ENCODE results near the gene RAD9A.
A peak's percentile ranks its signal among the peaks of the same experiment; 100 is the strongest.

RAD9A gene

DNA sequence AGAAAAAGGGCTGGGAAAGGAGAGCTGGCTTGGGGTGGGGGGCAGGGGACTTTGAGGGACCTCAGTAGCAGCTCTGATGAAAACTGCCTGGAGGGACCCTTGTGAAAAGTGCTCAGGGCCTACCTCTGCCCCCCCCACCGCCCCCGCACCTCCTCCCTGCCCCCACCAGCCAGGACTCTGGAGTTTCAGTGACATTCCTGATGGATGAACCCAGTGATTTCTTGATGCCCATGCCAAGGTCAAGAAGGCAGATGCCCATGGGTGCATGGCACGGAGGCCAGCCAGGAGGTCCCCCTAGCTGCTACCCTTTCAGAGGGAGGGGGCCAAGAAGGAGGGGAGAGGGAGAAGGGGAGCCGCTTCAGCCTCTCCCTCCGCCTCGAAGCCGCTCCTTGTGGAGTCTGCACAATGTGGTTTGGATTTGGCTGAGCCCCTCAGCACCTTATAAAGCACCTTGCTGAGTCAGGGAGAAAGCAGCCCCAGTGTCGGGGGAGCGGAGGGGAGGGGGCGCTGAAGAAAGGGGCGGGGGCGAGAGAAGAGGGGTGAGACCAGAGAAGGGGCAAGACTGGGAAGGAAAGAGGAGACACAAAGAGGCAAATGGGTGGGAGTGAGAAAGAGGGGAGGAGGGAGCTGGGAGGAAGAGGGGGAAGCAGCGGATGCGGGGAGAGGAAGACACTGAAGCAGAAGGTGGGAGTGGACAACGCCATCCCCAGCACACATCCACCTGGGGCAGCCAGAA, 16.3 kb upstream of the RAD9A start:
- no peak for DNase-seq

DNA sequence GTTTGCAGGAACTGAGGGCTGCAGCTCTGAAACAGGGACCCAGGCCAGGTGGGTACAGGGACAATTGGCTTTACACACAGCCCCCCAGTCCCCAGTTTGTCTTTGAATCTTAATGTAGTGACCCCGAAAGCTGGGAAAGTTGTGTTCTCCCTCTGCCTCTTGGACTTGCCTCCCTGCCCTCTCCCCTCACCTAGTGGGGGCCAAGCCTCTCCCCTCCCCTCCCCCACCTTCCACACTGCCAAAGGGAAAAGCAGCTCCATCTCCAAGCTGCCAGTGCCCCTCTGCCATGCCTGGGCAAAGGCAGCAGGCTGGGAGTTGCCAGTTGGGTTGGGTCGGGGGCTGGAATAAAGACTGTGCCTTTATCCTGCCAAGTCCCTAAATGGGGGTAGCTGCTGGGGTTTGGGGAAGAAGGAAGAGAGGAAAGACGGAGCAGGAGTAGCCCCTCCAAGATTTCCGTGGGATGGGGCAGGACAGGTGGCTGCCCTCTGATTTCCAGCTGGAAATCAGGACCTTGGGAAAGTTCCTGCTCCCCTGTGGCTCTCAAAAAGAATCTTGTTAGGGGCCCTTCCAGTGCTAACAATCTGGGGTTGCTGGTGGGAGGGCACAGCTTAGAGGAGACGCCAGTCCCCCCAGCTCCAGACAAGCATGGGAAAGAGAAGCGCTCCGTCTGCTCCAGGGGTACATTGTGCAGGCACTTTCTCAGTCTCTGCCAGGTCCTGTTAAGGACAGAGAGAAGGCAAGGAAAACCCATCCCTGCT, 15.5 kb upstream of the RAD9A start:
- no peak for DNase-seq

- DNase-seq, result no peak
These were observed 14.6 kb upstream of the RAD9A start for GRCh38 chr11:67376873-67377808.

- no peak for DNase-seq
These were observed 13.2 kb upstream of the RAD9A start for GRCh38 chr11:67378544-67378943.

- DNase-seq, result no peak
These were observed 12.4 kb upstream of the RAD9A start for GRCh38 chr11:67379061-67380058.

GRCh38 chr11:67381244-67381972, 10.4 kb upstream of the RAD9A start:
- no peak for DNase-seq

DNA sequence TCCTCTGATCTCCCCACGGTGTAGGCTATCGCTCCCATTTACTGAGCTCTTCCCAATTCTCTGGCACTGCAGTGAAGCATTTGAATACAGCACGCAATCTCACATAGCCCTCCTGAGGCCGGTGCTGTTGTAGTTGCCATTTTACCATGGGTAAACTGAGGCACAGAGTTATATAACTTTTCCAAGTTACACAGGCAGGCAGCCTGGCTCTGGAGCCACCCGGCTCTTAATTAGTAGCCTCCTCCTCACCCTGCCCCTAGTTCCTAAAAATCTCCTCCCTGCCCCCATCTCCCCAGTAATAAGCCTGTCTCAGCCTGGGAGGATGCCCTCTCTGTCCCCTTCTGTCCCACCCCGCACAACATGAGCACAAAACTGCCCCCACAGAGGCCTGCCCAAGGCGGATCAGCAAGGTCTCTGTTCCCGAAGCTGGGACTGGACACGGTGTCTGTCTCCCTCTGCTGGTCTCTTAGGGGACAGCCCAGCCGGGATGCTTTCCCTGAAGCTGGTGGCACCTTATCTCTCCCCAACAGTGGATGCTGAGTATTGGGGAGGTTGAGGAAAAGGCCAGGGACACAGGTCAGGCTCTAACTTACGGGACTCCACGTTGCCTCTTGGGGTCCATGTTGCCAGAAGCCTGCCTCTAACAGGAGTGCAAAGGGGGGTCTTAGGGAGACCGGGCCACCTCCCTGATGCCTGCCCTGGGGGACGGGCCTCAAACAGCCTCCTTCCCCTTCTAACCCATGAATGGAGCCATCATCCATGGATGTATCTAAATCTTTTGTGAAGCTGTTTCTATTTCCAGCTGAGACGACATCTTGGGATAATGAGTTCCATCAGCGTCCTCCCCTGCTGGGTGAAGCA, 9.3 kb upstream of the RAD9A start:
- peak; percentile 58 for DNase-seq

DNA sequence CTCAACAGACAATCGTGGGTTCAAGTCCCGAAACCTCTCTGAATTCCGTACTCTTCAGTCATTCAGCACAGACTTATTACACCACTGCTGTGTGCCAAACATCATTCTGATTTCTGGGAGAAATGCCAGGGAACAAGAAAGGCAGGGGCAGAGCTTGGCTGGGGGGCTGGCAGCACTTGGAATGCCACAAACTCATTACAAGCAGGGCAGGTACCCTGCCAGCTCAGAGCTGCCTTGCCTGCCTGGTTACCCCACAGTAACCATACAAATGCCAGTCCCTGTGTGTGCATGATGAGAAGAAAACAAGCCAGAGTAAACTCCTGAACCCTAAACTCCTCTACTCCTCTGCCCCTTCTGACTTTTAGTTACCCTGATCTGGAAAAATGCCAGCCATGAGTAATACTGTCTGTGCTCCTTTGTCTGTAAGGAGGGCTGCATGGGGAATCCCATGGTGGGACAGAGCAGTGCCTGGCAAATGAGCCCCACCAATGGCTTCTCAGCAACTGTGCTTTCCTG, 6.9 kb upstream of the RAD9A start:
- no peak for DNase-seq

DNA sequence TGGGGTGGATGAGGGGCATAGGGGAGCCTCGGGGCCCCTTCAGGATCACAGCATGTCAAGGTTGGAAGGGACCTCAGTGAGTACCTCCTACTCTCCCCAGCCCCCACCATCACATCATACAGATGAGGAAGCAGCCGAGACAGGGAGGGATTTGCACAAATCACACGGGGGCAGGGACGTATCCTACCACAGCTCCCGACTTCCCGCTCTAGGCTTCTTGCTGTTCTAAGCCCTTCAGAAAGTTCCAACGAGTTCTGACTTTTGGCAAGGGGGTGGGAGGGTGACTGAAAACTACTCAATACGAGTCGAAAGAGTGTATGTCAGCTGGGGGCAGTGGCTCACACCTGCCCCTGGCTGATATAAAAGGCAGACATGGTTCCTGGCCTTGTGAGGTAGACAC, 4.7 kb upstream of the RAD9A start:
- no peak for DNase-seq

DNA sequence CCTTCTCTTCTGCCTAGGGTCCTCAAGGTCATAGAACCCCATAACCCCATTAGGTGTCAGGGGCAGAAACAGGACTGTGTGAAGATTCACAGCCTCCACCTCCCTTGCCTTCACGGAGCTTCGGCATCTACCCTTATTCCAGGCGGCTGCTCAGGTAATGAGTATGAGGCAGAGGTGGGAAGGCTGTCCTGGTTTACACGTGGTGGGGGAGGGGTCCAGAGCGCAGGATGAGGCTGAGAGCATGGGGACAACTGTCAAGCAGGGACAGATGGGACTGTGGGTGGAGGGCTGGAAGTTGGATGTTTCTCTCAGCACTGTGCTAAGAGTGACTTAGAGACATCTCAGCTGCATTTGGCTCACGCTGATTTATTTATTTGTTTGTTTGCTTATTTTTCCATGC, 4.3 kb upstream of the RAD9A start:
- DNase-seq, result no peak

DNA sequence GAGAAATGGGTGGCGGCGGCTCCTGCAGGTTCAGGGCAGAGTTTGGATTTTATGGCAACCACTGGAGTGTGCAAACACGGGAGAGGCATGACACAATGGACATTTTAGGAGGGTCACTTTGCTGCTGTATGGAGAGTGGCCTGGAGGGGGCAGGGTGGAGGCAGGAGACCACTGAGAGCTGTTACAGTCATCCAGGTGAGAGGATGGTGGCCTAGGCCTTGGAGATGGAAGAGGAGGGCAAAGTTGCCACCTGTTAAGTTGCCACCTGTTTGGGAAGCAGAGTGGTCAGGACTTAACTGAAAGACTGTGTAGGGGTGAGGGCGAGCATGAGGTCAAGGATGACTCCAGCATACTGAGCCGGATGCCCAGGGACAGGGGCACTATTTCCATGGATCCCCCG, 2.3 kb upstream of the RAD9A start:
- DNase-seq, result no peak

- no peak for DNase-seq
These were observed 861 bp upstream of the RAD9A start for GRCh38 chr11:67390947-67391303.

DNA sequence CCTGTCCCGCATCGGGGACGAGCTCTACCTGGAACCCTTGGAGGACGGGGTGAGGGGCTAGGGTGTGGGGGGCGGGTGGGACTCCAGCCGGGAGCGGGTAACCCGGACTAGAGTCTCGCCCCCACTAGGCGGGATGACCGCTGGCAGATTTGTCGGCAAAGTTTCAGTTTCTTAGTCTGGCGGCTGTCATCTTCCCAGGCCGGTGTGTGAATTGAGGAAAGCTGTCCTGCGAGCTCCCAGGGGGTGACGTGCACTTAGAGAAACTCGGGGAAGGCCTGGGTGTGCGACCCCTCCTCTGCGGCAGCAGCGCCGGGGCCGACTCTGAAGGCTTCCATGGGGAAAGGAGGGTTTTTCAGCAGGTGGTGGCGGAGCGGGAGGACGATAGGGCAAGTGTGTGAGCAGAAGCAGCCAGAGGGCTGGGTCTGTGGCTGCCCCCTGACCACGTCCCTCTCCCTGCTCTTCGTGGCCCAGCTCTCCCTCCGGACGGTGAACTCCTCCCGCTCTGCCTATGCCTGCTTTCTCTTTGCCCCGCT, 463 bp downstream of the RAD9A start:
- DNase-seq, result no peak

- DNase-seq, result no peak
These were observed 1.7 kb downstream of the RAD9A start for GRCh38 chr11:67393437-67393836.

- DNase-seq, result no peak
These were observed 2.2 kb downstream of the RAD9A start for GRCh38 chr11:67393990-67394389.

GRCh38 chr11:67395555-67396258, 3.9 kb downstream of the RAD9A start:
- DNase-seq, result no peak

GRCh38 chr11:67396259-67396581, 4.4 kb downstream of the RAD9A start:
- no peak for DNase-seq

GRCh38 chr11:67396587-67397389, 5.0 kb downstream of the RAD9A start:
- DNase-seq, result no peak

DNA sequence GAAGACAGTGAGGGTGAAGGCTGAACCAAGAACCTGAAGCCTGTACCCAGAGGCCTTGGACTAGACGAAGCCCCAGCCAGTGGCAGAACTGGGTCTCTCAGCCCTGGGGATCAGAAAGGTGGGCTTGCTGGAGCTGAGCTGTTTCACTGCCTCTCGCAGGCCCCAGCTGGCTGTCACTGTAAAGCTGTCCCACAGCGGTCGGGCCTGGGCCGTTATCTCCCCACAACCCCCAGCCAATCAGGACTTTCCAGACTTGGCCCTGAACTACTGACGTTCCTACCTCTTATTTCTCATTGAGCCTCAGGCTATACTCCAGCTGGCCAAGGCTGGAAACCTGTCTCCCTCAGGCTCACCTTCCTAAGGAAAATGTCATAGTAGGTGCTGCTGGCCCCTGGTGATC, 5.8 kb downstream of the RAD9A start:
- DNase-seq, result no peak

Measured in NCI-H1694 (cell line).